Neural cell (in vitro differentiated cells): Measurements from ENCODE around the gene ANKRD65. TPM values are rescaled to one million over a fixed set of nuclear protein-coding genes. Genes with fewer than 3 reads are reported as not detected.

Experiments
- H2AFZ ChIP-seq: fragments of 200-600, 300-800 bp; sonication (generic), shearing (Covaris generic); 2 replicates; pipeline ENCODE4 v1.6.0; 2014; ENCODE audit warnings: low read depth, mild to moderate bottlenecking, antibody characterized with exemption, low read length, moderate library complexity
- H3F3A ChIP-seq: fragments of 200-600 bp; shearing (Covaris generic); 2 replicates; pipeline ENCODE4 v1.6.1; 2016; ENCODE audit warnings: mild to moderate bottlenecking, moderate library complexity, mixed read lengths, antibody characterized with exemption, low read length; ENCODE audit not compliant: insufficient read depth, poor library complexity, severe bottlenecking
- H3K27ac ChIP-seq: fragments of 200-600, 300-800 bp; sonication (generic), shearing (Covaris generic); 2 replicates; pipeline ENCODE4 v1.5.1; 2014; ENCODE audit warnings: mild to moderate bottlenecking, low read length, moderate library complexity
- H3K27me3 ChIP-seq: fragments of 300-800, 200-600 bp; sonication (generic), shearing (Covaris generic); 2 replicates; pipeline ENCODE4 v1.6.0; 2014; ENCODE audit warnings: mild to moderate bottlenecking, low read depth, low read length, moderate library complexity; ENCODE audit not compliant: insufficient read depth
- H3K36me3 ChIP-seq: fragments of 300-800, 200-600 bp; sonication (generic), shearing (Covaris generic); 2 replicates; pipeline ENCODE4 v1.5.1; 2014; ENCODE audit warnings: mild to moderate bottlenecking, antibody characterized with exemption, low read length, moderate library complexity; ENCODE audit not compliant: insufficient read depth
- H3K4me2 ChIP-seq: fragments of 300-800, 200-600 bp; sonication (generic), shearing (Covaris generic); 2 replicates; pipeline ENCODE4 v1.6.0; 2014; ENCODE audit warnings: mild to moderate bottlenecking, low read length
- H3K4me3 ChIP-seq: fragments of 300-800, 200-600 bp; sonication (generic), shearing (Covaris generic); 2 replicates; pipeline ENCODE4 v1.5.1; 2014; ENCODE audit warnings: mild to moderate bottlenecking, low read length, moderate library complexity
- H3K79me2 ChIP-seq: fragments of 200-600 bp; shearing (Covaris generic); replicated peaks from 2 replicates; pipeline ENCODE4 v1.6.0; 2014; ENCODE audit warnings: mild to moderate bottlenecking, low read length, moderate library complexity; ENCODE audit not compliant: insufficient read depth
- H3K9ac ChIP-seq: fragments of 300-800, 200-600 bp; sonication (generic), shearing (Covaris generic); 2 replicates; pipeline ENCODE4 v1.6.1; 2016; ENCODE audit warnings: mild to moderate bottlenecking, low read length, mixed read lengths
- H3K9me2 ChIP-seq: fragments of 200-600 bp; shearing (Covaris generic); 2 replicates; pipeline ENCODE4 v1.6.1; 2016; ENCODE audit warnings: mild to moderate bottlenecking, low read length, mixed read lengths; ENCODE audit not compliant: insufficient read depth
- H3K9me3 ChIP-seq: fragments of 200-600, 300-800 bp; sonication (generic), shearing (Covaris generic); 2 replicates; pipeline ENCODE4 v1.6.1; 2016; ENCODE audit warnings: mild to moderate bottlenecking, mixed run types, low read length, moderate library complexity, mixed read lengths
- H4K20me1 ChIP-seq: fragments of 200-600 bp; shearing (Covaris generic); 2 replicates; pipeline ENCODE4 v1.6.1; 2016; ENCODE audit warnings: mild to moderate bottlenecking, mixed run types; ENCODE audit not compliant: insufficient read depth
- CTCF ChIP-seq: fragments of 450-650 bp; IDR thresholded peaks from 2 replicates; pipeline ENCODE4 v1.5.1; 2014; ENCODE audit warnings: antibody characterized with exemption, mild to moderate bottlenecking, moderate library complexity; ENCODE audit not compliant: poor library complexity, severe bottlenecking
- EP300 ChIP-seq: fragments of 450-650 bp; conservative IDR thresholded peaks from 2 replicates; pipeline ENCODE4 v1.6.1; 2014; ENCODE audit warnings: antibody characterized with exemption, mild to moderate bottlenecking, moderate library complexity; ENCODE audit not compliant: poor library complexity, severe bottlenecking
- EZH2 ChIP-seq: fragments of 200-600, 300-800 bp; shearing (Covaris generic), sonication (generic); IDR thresholded peaks from 2 replicates; pipeline ENCODE4 v1.6.1; 2014; ENCODE audit warnings: antibody characterized with exemption, low read length, borderline replicate concordance, mild to moderate bottlenecking; ENCODE audit not compliant: insufficient read depth, poor library complexity, severe bottlenecking
- MXI1 ChIP-seq: fragments of 450-650 bp; conservative IDR thresholded peaks from 2 replicates; pipeline ENCODE4 v1.6.1; 2014; ENCODE audit warnings: antibody characterized with exemption, mild to moderate bottlenecking; ENCODE audit not compliant: poor library complexity, severe bottlenecking
- POLR2AphosphoS5 ChIP-seq: IDR thresholded peaks from 2 replicates; pipeline ENCODE4 v1.6.1; 2012
- RAD21 ChIP-seq: fragments of 450-650 bp; conservative IDR thresholded peaks from 2 replicates; pipeline ENCODE4 v1.6.1; 2014; ENCODE audit warnings: antibody characterized with exemption, mild to moderate bottlenecking, moderate library complexity
- REST ChIP-seq: IDR thresholded peaks from 2 replicates; pipeline ENCODE4 v1.6.1; 2012; ENCODE audit warnings: borderline replicate concordance
- SMC3 ChIP-seq: fragments of 450-650 bp; conservative IDR thresholded peaks from 2 replicates; pipeline ENCODE4 v1.6.1; 2014; ENCODE audit warnings: antibody characterized with exemption, mild to moderate bottlenecking, moderate library complexity; ENCODE audit not compliant: poor library complexity
- TAF1 ChIP-seq: IDR thresholded peaks from 2 replicates; pipeline ENCODE4 v1.6.1; 2012; ENCODE audit warnings: low read depth
- polyA plus RNA-seq: library from polyadenylated mRNA; depleted of rRNA; stranded (reverse); fragments of >200 nt; gene quantifications from 2 replicates; pipeline ENCODE4 v1.2.3, GENCODE V29; 2014

The ANKRD65 gene
- polyA plus RNA-seq, 1 donor from 2014 or later, result not detected

- no peaks in the 10 kb centered on the region for H4K20me1 ChIP-seq
- no peak for TF ChIP-seq CTCF
- no peak for TF ChIP-seq REST
- TF ChIP-seq EZH2, result no peak
- TF ChIP-seq POLR2AphosphoS5, result no peak
- TF ChIP-seq TAF1, result no peak
- TF ChIP-seq EP300, result no peak
- TF ChIP-seq RAD21, result no peak
- no peak for TF ChIP-seq SMC3
- TF ChIP-seq MXI1, result no peak
- H3K36me3 ChIP-seq, result no peaks in the 10 kb centered on the region
- H3K4me2 ChIP-seq, result no peak overlapping the region
- H3K27ac ChIP-seq, result no peak overlapping the region
- no peaks in the 10 kb centered on the region for H3K27me3 ChIP-seq
- H3K9ac ChIP-seq, result no peak overlapping the region
- H3K9me2 ChIP-seq, result no peaks in the 10 kb centered on the region
- peaks cover 15% of the 10 kb centered on the region for H3K79me2 ChIP-seq
- no peak overlapping the region for H3K4me3 ChIP-seq
- H2AFZ ChIP-seq, result no peak overlapping the region
- no peaks in the 10 kb centered on the region for H3K9me3 ChIP-seq
- no peaks in the 10 kb centered on the region for H3F3A ChIP-seq
Observed at GRCh38 chr1:1393014-1393413, 28.1 kb downstream of the ANKRD65 start.

GRCh38 chr1:1391225-1391624 is 29.9 kb downstream of the ANKRD65 start:
- Histone ChIP-seq H3K9me2 (no peaks in the 10 kb centered on the region), H3K79me2 (peaks cover 3% of the 10 kb centered on the region), H3K4me3 (no peak overlapping the region), H3K27ac (no peak overlapping the region), H3K27me3 (no peaks in the 10 kb centered on the region), H3K9me3 (no peaks in the 10 kb centered on the region), H3F3A (no peaks in the 10 kb centered on the region), H3K9ac (no peak overlapping the region), H3K4me2 (no peak overlapping the region), H4K20me1 (no peaks in the 10 kb centered on the region), H2AFZ (no peak overlapping the region), H3K36me3 (no peaks in the 10 kb centered on the region)
- no peak for TF ChIP-seq REST
- TF ChIP-seq CTCF, result no peak
- no peak for TF ChIP-seq EP300
- TF ChIP-seq EZH2, result no peak
- TF ChIP-seq TAF1, result no peak
- TF ChIP-seq SMC3, result no peak
- no peak for TF ChIP-seq MXI1
- TF ChIP-seq POLR2AphosphoS5, result no peak
- no peak for TF ChIP-seq RAD21
